SU-DHL-6 (cell line): ENCODE data around the gene FBXO5.

Experiments
- EZH2phosphoT487 ChIP-seq: fragments of 200-600 bp; sonication (generic), shearing (Covaris generic); conservative IDR thresholded peaks from 2 replicates; pipeline ENCODE4 v1.6.1; 2018; ENCODE audit warnings: mild to moderate bottlenecking, antibody characterized with exemption, low read length, moderate library complexity, mixed read lengths
- TF ChIP-seq, protein P1 (sequence below): fragments of 200-600 bp; sonication (generic); IDR thresholded peaks from one replicate; pipeline ENCODE4 v1.5.1; 2017; ENCODE audit warnings: antibody characterized with exemption, mild to moderate bottlenecking, low read length, moderate library complexity; ENCODE audit not compliant: insufficient read depth, poor library complexity, severe bottlenecking

DNA sequence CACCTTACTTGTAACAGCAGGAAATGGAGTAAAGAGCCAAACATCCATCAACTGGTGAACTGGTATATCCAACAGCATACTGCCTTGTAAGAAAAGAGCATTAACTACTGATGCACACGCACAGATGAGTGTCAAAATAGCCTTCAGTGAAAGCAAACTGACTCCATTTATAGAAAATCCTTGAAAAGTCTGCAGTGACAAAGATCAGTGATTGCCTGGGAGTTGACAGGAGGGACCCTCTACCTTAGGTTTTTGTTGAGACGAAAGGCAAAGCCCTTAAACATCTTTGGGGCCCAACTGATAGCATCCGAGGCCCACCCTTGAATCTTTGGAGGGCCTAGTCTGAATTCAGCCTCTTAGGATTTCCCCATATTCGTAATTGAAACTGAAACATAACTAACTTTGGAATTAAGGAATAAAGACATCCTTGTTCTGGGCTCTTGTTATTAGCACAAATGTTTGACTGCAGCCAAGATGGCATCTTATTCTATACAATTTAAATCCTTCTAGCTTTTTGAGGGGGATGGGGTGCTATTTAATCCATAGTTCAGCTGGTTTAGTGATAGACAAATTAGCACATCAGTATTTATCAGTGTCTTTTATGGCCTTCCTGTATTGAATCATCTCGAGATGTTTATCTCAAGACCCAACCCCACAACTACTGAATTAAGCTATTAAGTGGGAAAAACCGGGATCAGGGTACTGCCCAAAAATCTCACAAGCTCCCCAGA is 13.0 kb downstream of the FBXO5 start:
- TF ChIP-seq, protein P1, sequence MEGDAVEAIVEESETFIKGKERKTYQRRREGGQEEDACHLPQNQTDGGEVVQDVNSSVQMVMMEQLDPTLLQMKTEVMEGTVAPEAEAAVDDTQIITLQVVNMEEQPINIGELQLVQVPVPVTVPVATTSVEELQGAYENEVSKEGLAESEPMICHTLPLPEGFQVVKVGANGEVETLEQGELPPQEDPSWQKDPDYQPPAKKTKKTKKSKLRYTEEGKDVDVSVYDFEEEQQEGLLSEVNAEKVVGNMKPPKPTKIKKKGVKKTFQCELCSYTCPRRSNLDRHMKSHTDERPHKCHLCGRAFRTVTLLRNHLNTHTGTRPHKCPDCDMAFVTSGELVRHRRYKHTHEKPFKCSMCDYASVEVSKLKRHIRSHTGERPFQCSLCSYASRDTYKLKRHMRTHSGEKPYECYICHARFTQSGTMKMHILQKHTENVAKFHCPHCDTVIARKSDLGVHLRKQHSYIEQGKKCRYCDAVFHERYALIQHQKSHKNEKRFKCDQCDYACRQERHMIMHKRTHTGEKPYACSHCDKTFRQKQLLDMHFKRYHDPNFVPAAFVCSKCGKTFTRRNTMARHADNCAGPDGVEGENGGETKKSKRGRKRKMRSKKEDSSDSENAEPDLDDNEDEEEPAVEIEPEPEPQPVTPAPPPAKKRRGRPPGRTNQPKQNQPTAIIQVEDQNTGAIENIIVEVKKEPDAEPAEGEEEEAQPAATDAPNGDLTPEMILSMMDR, result no peak
- TF ChIP-seq EZH2phosphoT487, result no peak
